KOPT-K1 (cell line): ENCODE data around the gene MAFG.
"Not testable (repeated sequence)": the region's sequence is repeated elsewhere in the genome, so short reads cannot be mapped to it uniquely, and the experiment has no call there.

Experiments used
- H3K27ac ChIP-seq: fragments of 200-600 bp; sonication (generic); 2 replicates; pipeline ENCODE4 v1.5.1; 2016; ENCODE audit warnings: antibody characterized with exemption, mild to moderate bottlenecking, low read depth, low read length; ENCODE audit not compliant: poor library complexity, severe bottlenecking
- H3K36me3 ChIP-seq: fragments of 200-600 bp; sonication (generic); 2 replicates; pipeline ENCODE4 v1.5.1; 2017; ENCODE audit warnings: antibody characterized with exemption, mild to moderate bottlenecking, low read length, moderate library complexity; ENCODE audit not compliant: insufficient read depth
- H3K9me3 ChIP-seq: fragments of 200-600 bp; sonication (generic); 2 replicates; pipeline ENCODE4 v1.5.1; 2017; ENCODE audit warnings: antibody characterized with exemption, low read length, mild to moderate bottlenecking; ENCODE audit not compliant: insufficient read depth, poor library complexity, severe bottlenecking

The MAFG gene

GRCh38 chr17:81961087-81961511 is 33.6 kb upstream of the MAFG start, which contains the start of gene NOTUM:
Gene NOTUM, minus strand, starts transcription at chr17:81961187. Its CDS starts 278 bp downstream, at chr17:81960909.
- Histone ChIP-seq H3K36me3 (no peaks in the 10 kb centered on the region), H3K27ac (no peak within 1 kb of the TSS), H3K9me3 (no peaks in the 10 kb centered on the region)

GRCh38 chr17:81960130-81960958 is 32.8 kb upstream of the MAFG start:
- Histone ChIP-seq H3K27ac (no peak overlapping the region), H3K9me3 (no peaks in the 10 kb centered on the region), H3K36me3 (no peaks in the 10 kb centered on the region)

- Histone ChIP-seq H3K9me3 (no peaks in the 10 kb centered on the region), H3K27ac (no peak overlapping the region), H3K36me3 (no peaks in the 10 kb centered on the region)
Observed at GRCh38 chr17:81959362-81960129, 32.0 kb upstream of the MAFG start.

GRCh38 chr17:81958633-81959342 is 31.3 kb upstream of the MAFG start:
- H3K9me3 ChIP-seq, result no peaks in the 10 kb centered on the region
- H3K36me3 ChIP-seq, result no peaks in the 10 kb centered on the region
- no peak overlapping the region for H3K27ac ChIP-seq

GRCh38 chr17:81957691-81958432 is 30.3 kb upstream of the MAFG start:
- Histone ChIP-seq H3K27ac (no peak overlapping the region), H3K9me3 (no peaks in the 10 kb centered on the region), H3K36me3 (no peaks in the 10 kb centered on the region)

GRCh38 chr17:81956607-81957589 is 29.4 kb upstream of the MAFG start:
- no peaks in the 10 kb centered on the region for H3K36me3 ChIP-seq
- no peak overlapping the region for H3K27ac ChIP-seq
- no peaks in the 10 kb centered on the region for H3K9me3 ChIP-seq

GRCh38 chr17:81955756-81956544 is 28.4 kb upstream of the MAFG start:
- H3K36me3 ChIP-seq, result no peaks in the 10 kb centered on the region

GRCh38 chr17:81955058-81955681 is 27.6 kb upstream of the MAFG start:
- no peaks in the 10 kb centered on the region for H3K36me3 ChIP-seq
- no peak overlapping the region for H3K27ac ChIP-seq
- no peaks in the 10 kb centered on the region for H3K9me3 ChIP-seq

More at GRCh38 chr17:81955756-81956544, 28.4 kb upstream of the MAFG start:
- no peaks in the 10 kb centered on the region for H3K9me3 ChIP-seq
- H3K27ac ChIP-seq, result no peak overlapping the region

GRCh38 chr17:81954131-81955057 is 26.9 kb upstream of the MAFG start:
- no peaks in the 10 kb centered on the region for H3K9me3 ChIP-seq
- H3K36me3 ChIP-seq, result no peaks in the 10 kb centered on the region
- H3K27ac ChIP-seq, result no peak overlapping the region

GRCh38 chr17:81953443-81953842 is 25.9 kb upstream of the MAFG start:
- H3K9me3 ChIP-seq, H3K27ac ChIP-seq, H3K36me3 ChIP-seq: not testable (repeated sequence)

GRCh38 chr17:81952792-81953228 is 25.3 kb upstream of the MAFG start:
- Histone ChIP-seq H3K27ac (no peak overlapping the region), H3K36me3 (no peaks in the 10 kb centered on the region), H3K9me3 (no peaks in the 10 kb centered on the region)
